H1 (cell line): ENCODE results near the gene DAW1. TPM values are rescaled to one million over a fixed set of nuclear protein-coding genes. Genes with fewer than 3 reads are reported as not detected.

ENCODE experiments used
- RNF2 ChIP-seq: fragments of 200-900, 300-1000 bp; sonication (generic); IDR thresholded peaks from 2 replicates; pipeline ENCODE4 v1.7.1; 2016; ENCODE audit warnings: borderline replicate concordance, low read depth, mild to moderate bottlenecking, antibody characterized with exemption, low read length; ENCODE audit not compliant: poor library complexity, severe bottlenecking; ENCODE audit errors: missing control alignments
- SUZ12 ChIP-seq: fragments of 200-600 bp; sonication (generic); IDR thresholded peaks from 2 replicates; pipeline ENCODE4 v1.6.1; 2012; ENCODE audit warnings: mild to moderate bottlenecking, inconsistent platforms, low read length, moderate library complexity, mixed read lengths
- polyA plus RNA-seq, 7 experiments: library from polyadenylated mRNA; depleted of rRNA in 3 of 7; stranded (reverse) in 5 of 7; unstranded in 2 of 7; fragments of >200 nt in 5 of 7; fragments of 200-250 nt in 2 of 7; gene quantifications; 1 replicate in 5 of 7; 2 replicates in 1 of 7; 4 replicates in 1 of 7; pipeline versions ENCODE4 v1.2.1 to v1.2.3, GENCODE V29; 2011 to 2013; ENCODE audit warnings: missing spikeins in 2 of 7, mixed read lengths in 2 of 7
- total RNA-seq: library from RNA; stranded (reverse); fragmentation: NEBNext Ultra II Directional; extraction: Animal tissue kit (Norgen Biotek cat#: 25700); gene quantifications from 2 replicates; pipeline ENCODE4 v1.2.1, GENCODE V29; 2021
- TF ChIP-seq, protein P1 (sequence below): IDR thresholded peaks from 2 replicates; pipeline ENCODE4 v1.6.1; 2012; ENCODE audit warnings: inconsistent platforms

The DAW1 gene
- total and polyA plus RNA-seq, 2 of the 8 experiments (the other 6 are each of a cell fraction or from before 2014, with no cell fraction given): 0.44 to 1.4 TPM

GRCh38 chr2:227908266-227909054, 37.0 kb downstream of the DAW1 start (continued):
- TF ChIP-seq RNF2 (no peak), SUZ12 (no peak)
- TF ChIP-seq, protein P1, sequence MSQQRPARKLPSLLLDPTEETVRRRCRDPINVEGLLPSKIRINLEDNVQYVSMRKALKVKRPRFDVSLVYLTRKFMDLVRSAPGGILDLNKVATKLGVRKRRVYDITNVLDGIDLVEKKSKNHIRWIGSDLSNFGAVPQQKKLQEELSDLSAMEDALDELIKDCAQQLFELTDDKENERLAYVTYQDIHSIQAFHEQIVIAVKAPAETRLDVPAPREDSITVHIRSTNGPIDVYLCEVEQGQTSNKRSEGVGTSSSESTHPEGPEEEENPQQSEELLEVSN: no peak
- TF ChIP-seq, all 59 proteins: peak for 0
